Measurements from ENCODE around the gene AOX1. TPM values are rescaled to one million over a fixed set of nuclear protein-coding genes. Genes with fewer than 3 reads are reported as not detected.

AOX1 gene
- total RNA-seq, 1 experiment from 2014 or later = 57.2 TPM

GRCh38 chr2:200673191-200673590 is 87.4 kb downstream of the AOX1 start:
- Histone ChIP-seq H3K79me2 (ENCODE audit: low read length) (no peaks in the 10 kb centered on the region), H4K20me1 (ENCODE audit: low read length) (no peaks in the 10 kb centered on the region), H2AFZ (ENCODE audit: low read length) (no peak overlapping the region), H3K27me3 (ENCODE audit: low read length) (no peaks in the 10 kb centered on the region), H3K4me1 (ENCODE audit: insufficient read depth, low read length) (peaks cover 16% of the 10 kb centered on the region), H3F3A (ENCODE audit: low read length, unreplicated experiment) (no peaks in the 10 kb centered on the region), H3K27ac (ENCODE audit: low read length) (no peak overlapping the region), H3K36me3 (ENCODE audit: low read depth, low read length) (no peaks in the 10 kb centered on the region), H3K9me3 (ENCODE audit: low read length) (no peaks in the 10 kb centered on the region), H3K9ac (ENCODE audit: low read length) (no peak overlapping the region), H3K4me3 (ENCODE audit: low read length) (no peak overlapping the region), H3K4me2 (ENCODE audit: low read length) (no peak overlapping the region), H3K9me2 (replicated peaks; ENCODE audit: low read length) (no peaks in the 10 kb centered on the region)
- no peak for ATAC-seq
- intact Hi-C loops (cut with micrococcal nuclease) = no loop called here
- TF ChIP-seq CTCF (conservative IDR thresholded peaks at IDR 0.05; ENCODE audit: low read depth, low read length) (no peak), EZH2phosphoT487 (IDR thresholded peaks at IDR 0.05; ENCODE audit: borderline replicate concordance, low read length) (no peak), EZH2 (IDR thresholded peaks at IDR 0.05; ENCODE audit: low read length, unreplicated experiment) (no peak)
- no peak for DNase-seq
- CTCF ChIA-PET = no interaction called here
- POLR2A ChIA-PET (ENCODE audit: unreplicated experiment) = no interaction called here
- BruUV-seq (replicated peaks) = no TSS peak

- Histone ChIP-seq H3K4me1 (ENCODE audit: insufficient read depth, low read length) (peaks cover 29% of the 10 kb centered on the region), H3K4me3 (ENCODE audit: low read length) (no peak overlapping the region), H3K4me2 (ENCODE audit: low read length) (no peak overlapping the region), H2AFZ (ENCODE audit: low read length) (no peak overlapping the region), H3K9me3 (ENCODE audit: low read length) (no peaks in the 10 kb centered on the region), H4K20me1 (ENCODE audit: low read length) (no peaks in the 10 kb centered on the region), H3K27me3 (ENCODE audit: low read length) (no peaks in the 10 kb centered on the region), H3F3A (ENCODE audit: low read length, unreplicated experiment) (no peaks in the 10 kb centered on the region), H3K79me2 (ENCODE audit: low read length) (no peaks in the 10 kb centered on the region), H3K27ac (ENCODE audit: low read length) (no peak overlapping the region), H3K9ac (ENCODE audit: low read length) (no peak overlapping the region), H3K36me3 (ENCODE audit: low read depth, low read length) (no peaks in the 10 kb centered on the region), H3K9me2 (replicated peaks; ENCODE audit: low read length) (no peaks in the 10 kb centered on the region)
- BruUV-seq (replicated peaks) = no TSS peak
- no peak for ATAC-seq
- ChIA-PET POLR2A (ENCODE audit: unreplicated experiment) (no interaction called here), CTCF (no interaction called here)
- TF ChIP-seq EZH2phosphoT487 (IDR thresholded peaks at IDR 0.05; ENCODE audit: borderline replicate concordance, low read length) = no peak
- no peak for TF ChIP-seq EZH2 (IDR thresholded peaks at IDR 0.05; ENCODE audit: low read length, unreplicated experiment)
- no peak for TF ChIP-seq CTCF (conservative IDR thresholded peaks at IDR 0.05; ENCODE audit: low read depth, low read length)
- intact Hi-C loops (cut with micrococcal nuclease) = no loop called here
- no peak for DNase-seq
Observed at GRCh38 chr2:200674837-200675236, 89.0 kb downstream of the AOX1 start.

GRCh38 chr2:200677171-200677570 is 91.4 kb downstream of the AOX1 start:
- peaks cover 19% of the 10 kb centered on the region for H3K4me1 ChIP-seq (ENCODE audit: insufficient read depth, low read length)
- no peak overlapping the region for H3K27ac ChIP-seq (ENCODE audit: low read length)
- CTCF ChIA-PET = no interaction called here
- no peaks in the 10 kb centered on the region for H4K20me1 ChIP-seq (ENCODE audit: low read length)
- POLR2A ChIA-PET (ENCODE audit: unreplicated experiment) = no interaction called here
- no peak for DNase-seq
- intact Hi-C loops (cut with micrococcal nuclease) = no loop called here
- H3K27me3 ChIP-seq (ENCODE audit: low read length) = no peaks in the 10 kb centered on the region
- TF ChIP-seq EZH2phosphoT487 (IDR thresholded peaks at IDR 0.05; ENCODE audit: borderline replicate concordance, low read length) (no peak), CTCF (conservative IDR thresholded peaks at IDR 0.05; ENCODE audit: low read depth, low read length) (no peak), EZH2 (IDR thresholded peaks at IDR 0.05; ENCODE audit: low read length, unreplicated experiment) (no peak)
- H3K9me3 ChIP-seq (ENCODE audit: low read length) = no peaks in the 10 kb centered on the region
- H3K4me2 ChIP-seq (ENCODE audit: low read length) = no peak overlapping the region
- H3K9ac ChIP-seq (ENCODE audit: low read length) = no peak overlapping the region
- no peaks in the 10 kb centered on the region for H3K36me3 ChIP-seq (ENCODE audit: low read depth, low read length)
- H3K9me2 ChIP-seq (replicated peaks; ENCODE audit: low read length) = no peaks in the 10 kb centered on the region
- H3F3A ChIP-seq (ENCODE audit: low read length, unreplicated experiment) = no peaks in the 10 kb centered on the region
- no peak for ATAC-seq
- no TSS peak for BruUV-seq (replicated peaks)
- H3K79me2 ChIP-seq (ENCODE audit: low read length) = no peaks in the 10 kb centered on the region
- H3K4me3 ChIP-seq (ENCODE audit: low read length) = no peak overlapping the region
- H2AFZ ChIP-seq (ENCODE audit: low read length) = no peak overlapping the region
